IPS-18c (cell line): ENCODE data around the gene WIZ.

Experiments
- H3K4me3 ChIP-seq: 2 replicates; pipeline ENCODE4 v1.7.0; 2013; ENCODE audit warnings: low read depth, mild to moderate bottlenecking, low read length, moderate library complexity; ENCODE audit not compliant: insufficient read depth
- H3K9me3 ChIP-seq: one replicate; pipeline ENCODE4 v1.6.1; 2013; ENCODE audit warnings: mild to moderate bottlenecking, low read length, moderate library complexity; ENCODE audit not compliant: control insufficient read depth, insufficient read depth

Gene WIZ

GRCh38 chr19:15468675-15469512 is 19.1 kb upstream of the WIZ start:
- Histone ChIP-seq H3K9me3 (no peaks in the 10 kb centered on the region), H3K4me3 (no peak overlapping the region)

- no peaks in the 10 kb centered on the region for H3K9me3 ChIP-seq
- H3K4me3 ChIP-seq, result no peak overlapping the region
Observed at GRCh38 chr19:15467734-15468214, 18.0 kb upstream of the WIZ start.

DNA sequence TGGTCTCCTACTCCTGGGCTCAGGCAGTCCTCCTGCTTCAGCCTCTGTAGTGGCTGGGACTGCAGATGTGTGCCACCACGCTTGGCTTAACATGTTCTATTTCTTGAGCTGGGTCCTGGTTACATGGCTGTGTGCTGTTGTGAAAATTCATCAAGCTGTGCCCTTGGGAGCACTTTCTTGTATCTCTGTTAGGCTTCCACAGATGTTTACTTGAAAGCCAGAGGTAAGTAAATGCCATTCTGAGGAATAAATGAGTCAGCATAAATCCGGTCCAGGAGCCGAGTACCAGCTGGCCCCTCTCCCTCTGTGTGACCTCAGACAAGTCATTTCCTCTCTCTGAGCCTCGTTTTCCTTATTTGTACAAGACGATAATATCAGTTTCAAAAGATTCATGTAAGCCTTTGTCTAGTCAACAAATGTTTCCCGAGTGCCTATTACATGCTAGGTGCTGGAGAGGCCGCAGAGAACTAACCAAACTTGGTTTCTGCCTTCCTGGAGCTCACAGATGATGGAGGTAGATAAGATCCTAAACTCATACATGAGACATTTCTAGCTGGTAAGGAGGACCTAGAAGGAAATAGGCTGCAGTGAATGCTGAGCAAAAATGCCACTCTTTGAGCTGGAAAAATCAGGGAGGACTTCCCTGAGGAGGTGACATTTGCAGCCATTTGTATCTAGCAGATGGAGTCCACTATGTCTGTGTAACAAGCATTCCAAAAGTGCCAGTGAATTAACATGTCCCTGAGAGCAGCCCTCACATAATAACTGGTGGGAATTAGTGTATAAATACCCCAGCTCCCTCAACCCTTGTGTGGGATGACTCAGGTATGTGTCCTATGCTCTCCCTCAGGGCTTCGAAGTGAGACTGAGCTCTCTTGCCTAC is 17.3 kb upstream of the WIZ start:
- no peak overlapping the region for H3K4me3 ChIP-seq
- no peaks in the 10 kb centered on the region for H3K9me3 ChIP-seq

DNA sequence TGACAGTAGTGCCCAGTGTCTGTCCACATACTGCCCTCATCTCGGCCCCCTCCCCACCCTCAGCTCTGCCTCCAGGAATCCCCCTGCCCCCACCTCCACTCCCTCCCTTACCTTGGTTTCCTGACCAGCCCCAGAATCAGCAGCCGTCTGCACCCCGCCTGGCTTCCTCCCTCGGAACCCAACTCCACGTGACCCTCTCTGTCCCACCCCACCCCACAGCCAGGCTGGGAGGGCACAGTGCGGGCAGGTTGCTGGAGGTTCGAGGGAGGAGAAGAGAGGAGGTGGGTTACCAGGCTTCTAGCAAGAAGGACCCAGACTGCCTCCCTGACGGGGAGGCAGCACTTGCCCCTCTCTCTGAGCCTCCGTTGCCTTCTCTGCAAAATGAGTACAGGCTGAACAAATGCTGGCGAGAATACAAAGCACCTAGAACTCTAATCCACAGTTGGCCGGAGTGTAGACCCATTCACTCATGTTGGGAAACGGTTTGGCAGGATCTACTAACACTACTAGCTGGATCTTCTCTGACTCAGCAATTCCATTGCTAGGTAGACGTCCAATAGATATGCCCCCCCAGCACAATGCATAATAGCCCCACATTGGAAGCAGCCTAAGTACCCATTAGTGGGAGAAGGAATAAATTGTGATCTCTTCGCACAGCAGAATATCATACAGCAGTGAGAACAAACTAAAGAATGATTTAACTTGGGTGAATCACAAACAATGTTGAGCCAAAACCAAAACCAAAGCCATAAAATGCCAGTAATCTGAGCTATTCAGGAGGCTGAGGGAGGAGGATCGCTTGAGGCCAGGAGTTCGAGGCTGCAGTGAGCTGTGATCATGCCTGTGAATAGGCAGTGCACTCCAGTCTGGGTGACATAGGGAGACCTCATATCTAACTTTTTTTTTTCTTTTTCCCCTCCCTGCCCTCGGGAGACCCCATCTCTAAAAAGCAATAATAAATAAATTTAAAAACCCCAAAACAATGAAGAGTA is 14.9 kb upstream of the WIZ start, which contains the start of gene RASAL3:
Gene RASAL3 (minus strand): TSS at position 151 of the 992 bp plus-strand sequence. CDS start 186 bp downstream, outside the sequence.
- Histone ChIP-seq H3K9me3 (no peaks in the 10 kb centered on the region), H3K4me3 (no peak within 1 kb of the TSS)

GRCh38 chr19:15463861-15464371 is 14.2 kb upstream of the WIZ start:
- Histone ChIP-seq H3K9me3 (no peaks in the 10 kb centered on the region), H3K4me3 (no peak overlapping the region)

DNA sequence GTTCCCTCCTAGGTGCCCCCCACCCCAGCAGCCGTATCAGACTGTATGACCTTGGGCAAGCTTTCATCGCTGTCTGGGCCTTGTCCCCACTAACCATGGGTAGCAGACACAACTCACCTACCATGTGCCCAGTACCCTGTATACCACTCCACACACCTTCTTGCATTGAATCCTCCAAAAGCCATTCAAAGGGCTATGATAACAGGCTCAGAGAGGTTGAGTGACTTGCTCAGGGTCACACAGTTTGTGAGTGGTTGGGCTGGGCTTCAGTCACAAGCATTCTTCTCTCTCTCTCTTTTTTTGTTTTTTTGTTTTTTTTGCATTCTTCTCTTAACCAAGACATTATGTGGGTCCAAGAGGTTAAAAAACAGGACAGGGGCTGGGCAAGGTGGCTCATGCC is 11.9 kb upstream of the WIZ start:
- H3K9me3 ChIP-seq, result no peaks in the 10 kb centered on the region
- no peak overlapping the region for H3K4me3 ChIP-seq

DNA sequence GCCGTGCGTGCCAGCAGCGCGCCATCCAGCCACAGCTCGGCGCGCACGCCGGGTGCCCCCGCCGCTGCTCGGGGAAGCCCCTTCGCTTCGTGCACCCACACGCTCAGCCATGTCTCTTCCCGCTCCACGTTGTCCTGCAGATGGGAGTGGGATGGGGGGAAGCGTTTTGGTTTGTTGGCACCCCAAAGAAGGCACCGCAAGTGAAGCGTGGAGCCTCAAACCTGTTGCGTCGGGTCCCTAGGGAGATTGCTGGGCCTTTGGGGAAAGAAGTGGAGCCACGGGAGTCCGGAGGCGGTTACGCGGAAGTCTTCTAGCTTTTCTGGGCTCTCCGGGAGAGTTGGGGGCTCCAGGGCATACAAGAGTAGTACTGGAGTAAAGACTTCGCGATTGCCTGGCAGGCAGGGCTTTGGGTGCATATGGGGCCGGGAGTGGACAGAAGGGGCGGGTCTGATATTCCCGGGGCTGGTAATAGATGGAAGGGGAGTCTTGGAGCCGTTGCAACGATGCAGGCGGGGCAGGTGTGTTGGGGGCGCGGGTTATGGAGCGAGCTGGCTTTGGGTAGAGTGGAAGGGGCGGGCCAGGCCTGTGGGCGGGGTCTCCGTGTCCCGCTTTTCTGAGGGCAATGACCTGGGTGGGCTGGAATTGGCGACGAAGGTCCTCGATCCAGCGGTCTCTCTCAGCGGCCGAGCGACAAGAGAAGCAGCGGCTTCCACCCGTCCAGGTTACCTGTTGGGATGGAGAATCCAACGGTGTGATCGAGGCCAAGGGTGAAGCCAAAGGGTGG is 8.1 kb upstream of the WIZ start:
- peak overlapping the region; percentile 30 for H3K4me3 ChIP-seq
- H3K9me3 ChIP-seq, result no peaks in the 10 kb centered on the region

GRCh38 chr19:15456871-15457700 is 7.3 kb upstream of the WIZ start:
- Histone ChIP-seq H3K9me3 (no peaks in the 10 kb centered on the region), H3K4me3 (peak overlapping the region; percentile 50)

DNA sequence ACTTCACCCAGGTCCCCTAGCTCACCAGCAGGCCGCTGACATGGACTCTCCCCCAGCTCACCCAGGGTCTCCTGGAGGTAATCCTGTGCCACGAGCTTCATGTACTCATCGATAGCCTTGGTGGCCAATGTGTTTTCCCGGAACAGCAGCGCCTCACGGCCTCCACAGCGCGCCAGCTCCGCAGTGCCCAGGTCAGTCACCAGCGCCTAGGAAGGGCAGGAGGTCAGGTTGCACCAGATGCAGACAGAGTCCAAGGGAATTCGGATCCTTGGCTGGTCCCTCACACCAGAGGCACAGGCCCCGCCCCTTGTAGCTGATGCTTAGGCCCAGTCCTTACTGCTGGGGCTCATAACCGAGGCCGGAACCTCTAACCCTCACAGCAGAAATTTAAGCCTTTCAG is 6.7 kb upstream of the WIZ start:
- Histone ChIP-seq H3K4me3 (peak overlapping the region; percentile 3; the same call in 1 of the 2 replicates), H3K9me3 (peaks cover 2% of the 10 kb centered on the region)

DNA sequence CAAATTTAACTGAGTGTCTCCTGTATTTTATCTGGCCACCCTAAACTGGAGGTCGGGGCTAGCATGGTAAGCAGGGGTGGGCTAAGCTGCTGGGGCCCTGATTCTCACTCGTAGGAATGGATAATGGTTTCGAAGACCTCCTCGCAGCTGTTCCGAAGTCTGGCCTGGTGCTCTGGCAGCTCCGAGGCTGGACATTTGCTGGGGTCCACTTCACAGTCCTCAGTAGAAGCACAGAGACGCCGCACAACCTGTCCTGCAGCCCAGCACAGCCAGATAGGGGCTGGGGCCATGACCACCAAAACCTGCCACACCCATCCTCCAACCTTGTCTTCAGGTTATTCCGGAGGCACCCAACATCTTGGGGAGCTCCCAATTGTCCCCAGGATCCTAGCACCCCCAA is 6.2 kb upstream of the WIZ start:
- H3K4me3 ChIP-seq, result no peak overlapping the region
- H3K9me3 ChIP-seq, result peaks cover 2% of the 10 kb centered on the region

DNA sequence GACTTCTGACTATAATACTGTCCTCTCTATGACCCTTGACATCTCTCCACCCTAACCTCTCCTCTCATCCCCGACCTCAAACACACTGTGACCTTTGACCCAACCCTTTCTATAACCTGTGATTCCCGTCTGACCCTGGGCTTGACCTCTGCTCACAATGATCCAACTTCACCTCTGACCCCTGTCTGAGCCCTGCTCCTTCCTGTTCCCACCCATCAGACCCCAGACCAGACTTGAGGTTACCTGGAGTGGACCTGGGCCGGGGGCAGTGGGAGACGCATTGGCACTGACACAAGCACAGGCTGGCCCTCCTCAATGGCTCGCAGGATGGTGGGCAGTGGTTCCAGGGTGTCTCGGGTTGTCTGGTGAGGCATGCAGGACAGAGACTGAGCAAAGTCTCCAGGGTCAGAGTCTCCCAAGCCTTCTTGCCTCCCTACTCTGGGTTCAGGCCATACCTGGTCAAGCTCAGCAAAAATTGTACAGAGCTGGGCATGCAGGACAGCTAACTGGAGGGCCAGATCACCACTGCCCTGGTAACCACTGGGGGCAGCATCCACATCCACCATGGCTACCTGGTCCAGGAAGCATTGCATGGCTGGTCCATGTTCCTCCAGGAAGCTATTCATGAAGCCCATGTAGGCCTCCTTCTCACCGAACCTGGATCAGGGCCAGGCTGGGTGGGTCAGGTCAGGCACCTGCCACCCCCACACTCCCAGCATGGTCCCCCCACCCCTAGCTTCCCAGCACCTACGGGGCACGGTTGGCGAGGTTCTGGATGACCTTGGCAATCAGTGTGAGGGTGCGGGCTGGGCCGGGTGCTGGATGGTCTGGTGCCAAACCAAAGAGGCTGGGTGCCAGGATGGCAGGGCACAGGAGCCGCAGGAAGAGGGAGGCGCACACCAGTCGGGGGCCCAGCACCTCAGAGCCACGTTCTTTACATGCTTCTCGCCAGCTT is 4.4 kb upstream of the WIZ start:
- peaks cover 2% of the 10 kb centered on the region for H3K9me3 ChIP-seq

DNA sequence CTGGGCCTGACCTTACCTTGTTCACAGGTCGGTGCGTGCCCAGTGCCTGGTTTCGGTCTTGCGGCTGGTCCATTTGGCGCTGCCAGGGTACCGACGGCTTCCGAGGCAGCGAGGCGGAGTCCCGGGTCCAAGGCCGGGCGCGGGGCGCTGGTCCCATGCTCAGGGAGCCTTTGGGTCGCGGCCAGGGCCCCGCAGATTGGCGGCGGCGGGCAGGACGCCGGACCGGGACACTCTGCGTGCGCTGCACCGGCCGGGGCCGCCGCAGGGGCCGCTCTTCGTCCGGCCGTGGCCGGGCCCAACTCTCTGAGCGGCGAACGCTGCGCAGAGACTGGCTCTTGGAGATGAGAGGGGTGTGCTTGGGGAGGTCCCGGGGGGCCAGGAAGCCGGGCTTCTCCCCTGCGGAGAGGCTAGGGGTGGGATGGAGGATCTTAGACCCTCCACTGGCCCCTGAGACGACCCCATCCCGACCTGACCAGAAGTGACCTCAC is 3.4 kb upstream of the WIZ start:
- Histone ChIP-seq H3K9me3 (peaks cover 2% of the 10 kb centered on the region), H3K4me3 (peak overlapping the region; percentile 60)

More for the DNA sequence above, 4.4 kb upstream of the WIZ start:
- no peak overlapping the region for H3K4me3 ChIP-seq

DNA sequence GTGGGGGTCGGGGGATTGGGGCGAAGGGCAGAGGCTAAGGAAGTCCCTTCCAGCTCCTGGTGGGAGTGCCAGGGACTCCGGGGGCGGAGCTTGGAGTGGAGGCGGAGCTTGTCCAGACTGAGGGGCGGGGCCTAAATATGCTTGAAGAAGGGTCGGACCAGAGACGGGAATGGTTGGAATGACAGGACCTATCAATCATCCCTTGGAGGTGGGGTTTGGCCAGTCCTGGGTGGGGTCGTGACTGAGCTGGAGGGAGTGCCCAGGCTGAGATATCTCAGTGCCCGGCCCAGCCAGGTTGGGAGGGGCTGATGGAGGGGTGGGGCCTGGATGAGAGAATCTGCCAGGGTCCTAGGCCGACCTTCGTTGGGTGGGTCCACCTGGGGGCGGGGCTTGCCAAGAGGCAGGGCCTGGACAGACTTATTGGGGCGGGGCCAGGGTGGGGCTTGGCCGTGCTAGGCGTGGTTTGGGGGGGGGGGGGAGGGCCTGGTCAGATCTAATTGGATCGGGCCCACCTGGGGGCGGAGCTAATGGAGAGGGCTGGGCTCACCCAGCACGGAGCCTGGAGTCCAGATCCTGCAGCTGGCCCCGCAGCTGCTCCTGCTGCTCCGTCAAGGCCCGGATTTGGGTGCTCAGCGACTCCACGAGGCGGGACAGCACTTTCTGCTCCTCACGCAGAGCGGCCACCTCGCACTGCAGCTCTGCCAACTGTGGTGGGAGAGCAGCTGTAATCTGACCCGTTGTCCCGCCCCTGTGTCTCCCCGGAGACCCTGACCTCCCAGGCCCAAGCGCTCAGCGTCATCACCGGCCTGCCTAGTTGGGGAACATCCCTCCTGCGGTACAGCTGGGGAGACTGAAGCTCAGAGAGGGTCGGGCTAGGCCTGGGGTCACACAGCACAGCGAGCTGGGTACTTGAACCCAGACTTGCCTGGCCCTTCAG is 2.6 kb upstream of the WIZ start:
- peak overlapping the region; percentile 60 for H3K4me3 ChIP-seq
- H3K9me3 ChIP-seq, result peaks cover 2% of the 10 kb centered on the region
